NCI-H2171 (cell line): ENCODE measurements around the gene MBD4.
"Not testable (repeated sequence)": the region's sequence is repeated elsewhere in the genome, so short reads cannot be mapped to it uniquely, and the experiment has no call there.

ENCODE experiments used
- DNase-seq: peaks from one replicate; lab custom pipeline; 2025; lab: John Stamatoyannopoulos, UW

MBD4 gene

GRCh38 chr3:129439817-129440617, at the start of gene MBD4, which contains the start of gene IFT122:
TSS of gene MBD4 (minus strand) at chr3:129439948. CDS start at chr3:129439833, 115 bp downstream.
TSS of gene IFT122 (plus strand) at chr3:129440224. CDS start at chr3:129440331, 107 bp downstream.
- DNase-seq = peak; percentile 100

GRCh38 chr3:129489258-129489657, 49.5 kb upstream of the MBD4 start:
- DNase-seq = not testable (repeated sequence)

GRCh38 chr3:129487868-129488335, 48.2 kb upstream of the MBD4 start:
- not testable (repeated sequence) for DNase-seq

GRCh38 chr3:129487183-129487867, 47.6 kb upstream of the MBD4 start:
- DNase-seq = no peak

GRCh38 chr3:129486664-129487035, 46.9 kb upstream of the MBD4 start:
- DNase-seq = no peak

- no peak for DNase-seq
Measured at GRCh38 chr3:129485721-129486663, 46.2 kb upstream of the MBD4 start.

GRCh38 chr3:129485146-129485545, 45.4 kb upstream of the MBD4 start:
- not testable (repeated sequence) for DNase-seq

- no peak for DNase-seq
Measured at GRCh38 chr3:129483870-129484269, 44.1 kb upstream of the MBD4 start.

- no peak for DNase-seq
Measured at GRCh38 chr3:129482721-129483120, 43.0 kb upstream of the MBD4 start.

- no peak for DNase-seq
Measured at GRCh38 chr3:129481766-129482332, 42.1 kb upstream of the MBD4 start.

GRCh38 chr3:129481225-129481765, 41.5 kb upstream of the MBD4 start:
- DNase-seq = not testable (repeated sequence)

GRCh38 chr3:129476586-129476985, 36.8 kb upstream of the MBD4 start:
- DNase-seq = no peak

- DNase-seq = no peak
Measured at GRCh38 chr3:129475863-129476262, 36.1 kb upstream of the MBD4 start.

- DNase-seq = no peak
Measured at GRCh38 chr3:129474984-129475804, 35.4 kb upstream of the MBD4 start.

- DNase-seq = no peak
Measured at GRCh38 chr3:129473769-129474152, 34.0 kb upstream of the MBD4 start.

- DNase-seq = no peak
Measured at GRCh38 chr3:129473067-129473768, 33.5 kb upstream of the MBD4 start.

GRCh38 chr3:129470861-129471260, 31.1 kb upstream of the MBD4 start:
- no peak for DNase-seq

GRCh38 chr3:129469026-129469425, 29.3 kb upstream of the MBD4 start:
- DNase-seq = no peak

GRCh38 chr3:129467932-129468331, 28.2 kb upstream of the MBD4 start:
- DNase-seq = no peak

GRCh38 chr3:129463716-129464115, 24.0 kb upstream of the MBD4 start:
- no peak for DNase-seq
